Measurements from ENCODE around the gene LIPC.

Gene LIPC

GRCh38 chr15:58415636-58416035 lies 16.2 kb upstream of the LIPC start:
- H2BK5ac ChIP-seq (ENCODE audit: low read length): no peak overlapping the region
- H2AK5ac ChIP-seq (ENCODE audit: low read length): no peak overlapping the region
- no CpG with 5 or more reads among the region's 3 CpGs for WGBS (ENCODE audit: extremely low coverage, insufficient coverage, low lambda C conversion rate)
- no peaks in the 10 kb centered on the region for H3K4me1 ChIP-seq (ENCODE audit: control insufficient read depth, low read depth, low read length)
- H3K79me2 ChIP-seq (ENCODE audit: control insufficient read depth, insufficient read depth, low read length): no peaks in the 10 kb centered on the region
- H4K8ac ChIP-seq (ENCODE audit: low read depth, low read length): no peak overlapping the region
- no peak overlapping the region for H4K5ac ChIP-seq (ENCODE audit: low read length)
- no peak overlapping the region for H2BK120ac ChIP-seq (ENCODE audit: low read depth, low read length)
- H3K27me3 ChIP-seq (ENCODE audit: insufficient read depth, low read length, poor library complexity): no peaks in the 10 kb centered on the region
- H3K9ac ChIP-seq (ENCODE audit: low read length): no peak overlapping the region
- no peak overlapping the region for H2BK15ac ChIP-seq (replicated peaks; ENCODE audit: low read depth)
- DNase-seq: no peak
- H3K79me1 ChIP-seq (ENCODE audit: low read length): no peaks in the 10 kb centered on the region
- no peak overlapping the region for H3K4ac ChIP-seq (ENCODE audit: low read depth, low read length)
- no peak overlapping the region for H3K18ac ChIP-seq (ENCODE audit: low read length)
- H3K56ac ChIP-seq (ENCODE audit: low read length): no peak overlapping the region
- no peak overlapping the region for H3K23ac ChIP-seq (ENCODE audit: low read length)
- no peaks in the 10 kb centered on the region for H3K36me3 ChIP-seq (ENCODE audit: control insufficient read depth, insufficient read depth, low read length)
- H3K4me3 ChIP-seq (ENCODE audit: low read length): no peak overlapping the region
- no peak overlapping the region for H3K4me2 ChIP-seq (ENCODE audit: low read length)
- no peak overlapping the region for H3K27ac ChIP-seq (ENCODE audit: low read depth, low read length)

GRCh38 chr15:58416963-58417362 lies 14.8 kb upstream of the LIPC start:
- Histone ChIP-seq H3K36me3 (ENCODE audit: control insufficient read depth, insufficient read depth, low read length) (no peaks in the 10 kb centered on the region), H3K4ac (ENCODE audit: low read depth, low read length) (no peak overlapping the region), H3K9ac (ENCODE audit: low read length) (no peak overlapping the region), H3K23ac (ENCODE audit: low read length) (no peak overlapping the region), H2AK5ac (ENCODE audit: low read length) (no peak overlapping the region), H2BK15ac (replicated peaks; ENCODE audit: low read depth) (no peak overlapping the region), H3K4me1 (ENCODE audit: control insufficient read depth, low read depth, low read length) (no peaks in the 10 kb centered on the region), H3K79me1 (ENCODE audit: low read length) (no peaks in the 10 kb centered on the region), H3K79me2 (ENCODE audit: control insufficient read depth, insufficient read depth, low read length) (no peaks in the 10 kb centered on the region), H2BK120ac (ENCODE audit: low read depth, low read length) (no peak overlapping the region), H2BK5ac (ENCODE audit: low read length) (no peak overlapping the region), H3K18ac (ENCODE audit: low read length) (no peak overlapping the region), H3K4me2 (ENCODE audit: low read length) (no peak overlapping the region), H4K5ac (ENCODE audit: low read length) (no peak overlapping the region), H3K27ac (ENCODE audit: low read depth, low read length) (no peak overlapping the region), H3K27me3 (ENCODE audit: insufficient read depth, low read length, poor library complexity) (no peaks in the 10 kb centered on the region), H4K8ac (ENCODE audit: low read depth, low read length) (no peak overlapping the region), H3K4me3 (ENCODE audit: low read length) (no peak overlapping the region), H3K56ac (ENCODE audit: low read length) (no peak overlapping the region)
- no CpG with 5 or more reads among the region's 5 CpGs for WGBS (ENCODE audit: extremely low coverage, insufficient coverage, low lambda C conversion rate)
- DNase-seq: no peak

- no peaks in the 10 kb centered on the region for H3K4me1 ChIP-seq (ENCODE audit: control insufficient read depth, low read depth, low read length)
- no peaks in the 10 kb centered on the region for H3K36me3 ChIP-seq (ENCODE audit: control insufficient read depth, insufficient read depth, low read length)
- DNase-seq: no peak
- H2BK15ac ChIP-seq (replicated peaks; ENCODE audit: low read depth): no peak overlapping the region
- no peaks in the 10 kb centered on the region for H3K79me2 ChIP-seq (ENCODE audit: control insufficient read depth, insufficient read depth, low read length)
- no peak overlapping the region for H4K5ac ChIP-seq (ENCODE audit: low read length)
- H3K27me3 ChIP-seq (ENCODE audit: insufficient read depth, low read length, poor library complexity): no peaks in the 10 kb centered on the region
- H3K79me1 ChIP-seq (ENCODE audit: low read length): no peaks in the 10 kb centered on the region
- no peak overlapping the region for H3K56ac ChIP-seq (ENCODE audit: low read length)
- H3K18ac ChIP-seq (ENCODE audit: low read length): no peak overlapping the region
- no peak overlapping the region for H2BK120ac ChIP-seq (ENCODE audit: low read depth, low read length)
- H3K27ac ChIP-seq (ENCODE audit: low read depth, low read length): no peak overlapping the region
- H4K8ac ChIP-seq (ENCODE audit: low read depth, low read length): no peak overlapping the region
- no peak overlapping the region for H2BK5ac ChIP-seq (ENCODE audit: low read length)
- WGBS (ENCODE audit: extremely low coverage, insufficient coverage, low lambda C conversion rate): no CpG with 5 or more reads among the region's 1 CpG
- no peak overlapping the region for H3K4me3 ChIP-seq (ENCODE audit: low read length)
- H3K23ac ChIP-seq (ENCODE audit: low read length): no peak overlapping the region
- H3K9ac ChIP-seq (ENCODE audit: low read length): no peak overlapping the region
- no peak overlapping the region for H3K4ac ChIP-seq (ENCODE audit: low read depth, low read length)
- no peak overlapping the region for H3K4me2 ChIP-seq (ENCODE audit: low read length)
- H2AK5ac ChIP-seq (ENCODE audit: low read length): no peak overlapping the region
Observed at GRCh38 chr15:58418135-58418534, 13.7 kb upstream of the LIPC start.

- Histone ChIP-seq H2BK120ac (ENCODE audit: low read depth, low read length) (no peak overlapping the region), H3K4me2 (ENCODE audit: low read length) (no peak overlapping the region), H4K5ac (ENCODE audit: low read length) (no peak overlapping the region), H3K79me2 (ENCODE audit: control insufficient read depth, insufficient read depth, low read length) (no peaks in the 10 kb centered on the region), H2BK15ac (replicated peaks; ENCODE audit: low read depth) (no peak overlapping the region), H3K79me1 (ENCODE audit: low read length) (no peaks in the 10 kb centered on the region), H3K27me3 (ENCODE audit: insufficient read depth, low read length, poor library complexity) (no peaks in the 10 kb centered on the region), H4K8ac (ENCODE audit: low read depth, low read length) (no peak overlapping the region), H3K18ac (ENCODE audit: low read length) (no peak overlapping the region), H3K23ac (ENCODE audit: low read length) (no peak overlapping the region), H2AK5ac (ENCODE audit: low read length) (no peak overlapping the region), H3K4me3 (ENCODE audit: low read length) (no peak overlapping the region), H3K4ac (ENCODE audit: low read depth, low read length) (no peak overlapping the region), H3K9ac (ENCODE audit: low read length) (no peak overlapping the region), H3K56ac (ENCODE audit: low read length) (no peak overlapping the region), H3K36me3 (ENCODE audit: control insufficient read depth, insufficient read depth, low read length) (no peaks in the 10 kb centered on the region), H3K27ac (ENCODE audit: low read depth, low read length) (no peak overlapping the region), H3K4me1 (ENCODE audit: control insufficient read depth, low read depth, low read length) (no peaks in the 10 kb centered on the region), H2BK5ac (ENCODE audit: low read length) (no peak overlapping the region)
- DNase-seq: no peak
- WGBS (ENCODE audit: extremely low coverage, insufficient coverage, low lambda C conversion rate): no CpG with 5 or more reads among the region's 11 CpGs
Observed at GRCh38 chr15:58419803-58420524, 11.8 kb upstream of the LIPC start.

- no peak for DNase-seq
- no peak overlapping the region for H3K4me3 ChIP-seq (ENCODE audit: low read length)
- H3K9ac ChIP-seq (ENCODE audit: low read length): no peak overlapping the region
- no peak overlapping the region for H3K56ac ChIP-seq (ENCODE audit: low read length)
- H3K79me2 ChIP-seq (ENCODE audit: control insufficient read depth, insufficient read depth, low read length): no peaks in the 10 kb centered on the region
- WGBS (ENCODE audit: extremely low coverage, insufficient coverage, low lambda C conversion rate): no CpG with 5 or more reads among the region's 5 CpGs
- no peaks in the 10 kb centered on the region for H3K79me1 ChIP-seq (ENCODE audit: low read length)
- no peak overlapping the region for H3K18ac ChIP-seq (ENCODE audit: low read length)
- no peak overlapping the region for H3K4me2 ChIP-seq (ENCODE audit: low read length)
- H2BK120ac ChIP-seq (ENCODE audit: low read depth, low read length): no peak overlapping the region
- no peak overlapping the region for H4K8ac ChIP-seq (ENCODE audit: low read depth, low read length)
- no peak overlapping the region for H3K23ac ChIP-seq (ENCODE audit: low read length)
- H2BK15ac ChIP-seq (replicated peaks; ENCODE audit: low read depth): no peak overlapping the region
- H3K4ac ChIP-seq (ENCODE audit: low read depth, low read length): no peak overlapping the region
- no peaks in the 10 kb centered on the region for H3K36me3 ChIP-seq (ENCODE audit: control insufficient read depth, insufficient read depth, low read length)
- no peak overlapping the region for H3K27ac ChIP-seq (ENCODE audit: low read depth, low read length)
- no peak overlapping the region for H4K5ac ChIP-seq (ENCODE audit: low read length)
- no peak overlapping the region for H2BK5ac ChIP-seq (ENCODE audit: low read length)
- no peaks in the 10 kb centered on the region for H3K27me3 ChIP-seq (ENCODE audit: insufficient read depth, low read length, poor library complexity)
- H3K4me1 ChIP-seq (ENCODE audit: control insufficient read depth, low read depth, low read length): no peaks in the 10 kb centered on the region
- H2AK5ac ChIP-seq (ENCODE audit: low read length): no peak overlapping the region
Observed at GRCh38 chr15:58420579-58421043, 11.2 kb upstream of the LIPC start.

GRCh38 chr15:58423205-58423604 lies 8.6 kb upstream of the LIPC start:
- H3K9ac ChIP-seq (ENCODE audit: low read length): no peak overlapping the region
- H4K8ac ChIP-seq (ENCODE audit: low read depth, low read length): no peak overlapping the region
- H2BK120ac ChIP-seq (ENCODE audit: low read depth, low read length): no peak overlapping the region
- no peak overlapping the region for H3K56ac ChIP-seq (ENCODE audit: low read length)
- no peaks in the 10 kb centered on the region for H3K4me1 ChIP-seq (ENCODE audit: control insufficient read depth, low read depth, low read length)
- WGBS (ENCODE audit: extremely low coverage, insufficient coverage, low lambda C conversion rate): no CpG with 5 or more reads among the region's 6 CpGs
- no peak overlapping the region for H3K18ac ChIP-seq (ENCODE audit: low read length)
- no peak overlapping the region for H3K23ac ChIP-seq (ENCODE audit: low read length)
- no peaks in the 10 kb centered on the region for H3K79me1 ChIP-seq (ENCODE audit: low read length)
- H3K4ac ChIP-seq (ENCODE audit: low read depth, low read length): no peak overlapping the region
- no peak overlapping the region for H2AK5ac ChIP-seq (ENCODE audit: low read length)
- H3K27me3 ChIP-seq (ENCODE audit: insufficient read depth, low read length, poor library complexity): no peaks in the 10 kb centered on the region
- no peak overlapping the region for H3K27ac ChIP-seq (ENCODE audit: low read depth, low read length)
- no peaks in the 10 kb centered on the region for H3K36me3 ChIP-seq (ENCODE audit: control insufficient read depth, insufficient read depth, low read length)
- H3K4me3 ChIP-seq (ENCODE audit: low read length): no peak overlapping the region
- no peaks in the 10 kb centered on the region for H3K79me2 ChIP-seq (ENCODE audit: control insufficient read depth, insufficient read depth, low read length)
- no peak overlapping the region for H2BK15ac ChIP-seq (replicated peaks; ENCODE audit: low read depth)
- no peak for DNase-seq
- no peak overlapping the region for H2BK5ac ChIP-seq (ENCODE audit: low read length)
- H3K4me2 ChIP-seq (ENCODE audit: low read length): no peak overlapping the region
- H4K5ac ChIP-seq (ENCODE audit: low read length): no peak overlapping the region
